Dermis blood vessel endothelial cell (primary cell): Measurements from ENCODE around the gene SELENOW. TPM values are rescaled to one million over a fixed set of nuclear protein-coding genes. Genes with fewer than 3 reads are reported as not detected.
"Not testable (repeated sequence)": the region's sequence is repeated elsewhere in the genome, so short reads cannot be mapped to it uniquely, and the experiment has no call there.

Experiments
- DNase-seq: peaks from one replicate; pipeline ENCODE4 v3.0.0; 2010
- total RNA-seq: library from RNA; depleted of rRNA; stranded (reverse); fragments of >200 nt; gene quantifications from 2 replicates; pipeline ENCODE4 v1.2.3, GENCODE V29; 2014

SELENOW gene
- total RNA-seq, 1 donor from 2014 or later = 226 TPM

- no peak for DNase-seq
These were observed 21.4 kb upstream of the SELENOW start for GRCh38 chr19:47756953-47757608.

- DNase-seq = no peak
These were observed 20.7 kb upstream of the SELENOW start for GRCh38 chr19:47757617-47758442.

- no peak for DNase-seq
These were observed 20.1 kb upstream of the SELENOW start for GRCh38 chr19:47758443-47758804.

- no peak for DNase-seq
These were observed 17.9 kb upstream of the SELENOW start for GRCh38 chr19:47760632-47760999.

- no peak for DNase-seq
These were observed 16.9 kb upstream of the SELENOW start for GRCh38 chr19:47761566-47761965.

GRCh38 chr19:47762151-47762550 is 16.4 kb upstream of the SELENOW start:
- DNase-seq = no peak

- peak; percentile 86 for DNase-seq
These were observed 15.7 kb upstream of the SELENOW start for GRCh38 chr19:47762615-47763308.

GRCh38 chr19:47764705-47765104 is 13.8 kb upstream of the SELENOW start:
- not testable (repeated sequence) for DNase-seq

- peak; percentile 86 for DNase-seq
These were observed 12.8 kb upstream of the SELENOW start for GRCh38 chr19:47765523-47766358.

GRCh38 chr19:47766359-47766620 is 12.2 kb upstream of the SELENOW start:
- DNase-seq = no peak

- no peak for DNase-seq
These were observed 11.8 kb upstream of the SELENOW start for GRCh38 chr19:47766670-47767069.

- DNase-seq = no peak
These were observed 11.2 kb upstream of the SELENOW start for GRCh38 chr19:47767349-47767748.

GRCh38 chr19:47768604-47769003 is 9.9 kb upstream of the SELENOW start:
- DNase-seq = no peak

GRCh38 chr19:47769534-47769933 is 9.0 kb upstream of the SELENOW start:
- DNase-seq = no peak

- DNase-seq = not testable (repeated sequence)
These were observed 7.2 kb upstream of the SELENOW start for GRCh38 chr19:47771291-47771690.

- DNase-seq = peak; percentile 94
These were observed 1.9 kb upstream of the SELENOW start for GRCh38 chr19:47776568-47776967.

- not testable (repeated sequence) for DNase-seq
These were observed 1.1 kb upstream of the SELENOW start for GRCh38 chr19:47777245-47778048.

- peak; percentile 41 for DNase-seq
These were observed 450 bp downstream of the SELENOW start for GRCh38 chr19:47778954-47779351.

GRCh38 chr19:47779524-47780214 is 1.2 kb downstream of the SELENOW start:
- peak; percentile 29 for DNase-seq

GRCh38 chr19:47780215-47780551 is 1.7 kb downstream of the SELENOW start:
- DNase-seq = no peak

GRCh38 chr19:47781590-47782262 is 3.2 kb downstream of the SELENOW start:
- DNase-seq = peak; percentile 50
